ENCODE measurements around the gene SHROOM2.
"Not testable (repeated sequence)": the region's sequence is repeated elsewhere in the genome, so short reads cannot be mapped to it uniquely, and the experiment has no call there.

Gene SHROOM2

GRCh38 chrX:9832811-9833210 lies 46.6 kb downstream of the SHROOM2 start:
- no peak for DNase-seq (ENCODE audit: low read depth, low spot score)

GRCh38 chrX:9835585-9836210 lies 49.5 kb downstream of the SHROOM2 start:
- DNase-seq (ENCODE audit: low read depth, low spot score), result no peak

GRCh38 chrX:9842541-9842940 lies 56.3 kb downstream of the SHROOM2 start:
- DNase-seq (ENCODE audit: low read depth, low spot score), result no peak

GRCh38 chrX:9844936-9845577 lies 58.8 kb downstream of the SHROOM2 start:
- DNase-seq (ENCODE audit: low read depth, low spot score), result no peak

GRCh38 chrX:9845578-9845952 lies 59.3 kb downstream of the SHROOM2 start:
- DNase-seq (ENCODE audit: low read depth, low spot score), result no peak

- no peak for DNase-seq (ENCODE audit: low read depth, low spot score)
These were observed 60.4 kb downstream of the SHROOM2 start for GRCh38 chrX:9846631-9847030.

- DNase-seq (ENCODE audit: low read depth, low spot score), result no peak
These were observed 60.8 kb downstream of the SHROOM2 start for GRCh38 chrX:9847071-9847470.

- DNase-seq (ENCODE audit: low read depth, low spot score), result no peak
These were observed 62.7 kb downstream of the SHROOM2 start for GRCh38 chrX:9848718-9849479.

GRCh38 chrX:9851890-9852289 lies 65.7 kb downstream of the SHROOM2 start:
- DNase-seq (ENCODE audit: low read depth, low spot score), result no peak

- no peak for DNase-seq (ENCODE audit: low read depth, low spot score)
These were observed 67.1 kb downstream of the SHROOM2 start for GRCh38 chrX:9853307-9853706.

GRCh38 chrX:9855561-9856283 lies 69.5 kb downstream of the SHROOM2 start:
- no peak for DNase-seq (ENCODE audit: low read depth, low spot score)

GRCh38 chrX:9856588-9856987 lies 70.4 kb downstream of the SHROOM2 start:
- DNase-seq (ENCODE audit: low read depth, low spot score), result no peak

GRCh38 chrX:9857575-9858474 lies 71.6 kb downstream of the SHROOM2 start:
- DNase-seq (ENCODE audit: low read depth, low spot score), result no peak

- not testable (repeated sequence) for DNase-seq (ENCODE audit: low read depth, low spot score)
These were observed 72.5 kb downstream of the SHROOM2 start for GRCh38 chrX:9858684-9859083.

- DNase-seq (ENCODE audit: low read depth, low spot score), result no peak
These were observed 73.7 kb downstream of the SHROOM2 start for GRCh38 chrX:9859711-9860555.

GRCh38 chrX:9860826-9861225 lies 74.6 kb downstream of the SHROOM2 start:
- no peak for DNase-seq (ENCODE audit: low read depth, low spot score)

- DNase-seq (ENCODE audit: low read depth, low spot score), result no peak
These were observed 75.5 kb downstream of the SHROOM2 start for GRCh38 chrX:9861711-9862110.

GRCh38 chrX:9862525-9862924 lies 76.3 kb downstream of the SHROOM2 start:
- DNase-seq (ENCODE audit: low read depth, low spot score), result no peak

- DNase-seq (ENCODE audit: low read depth, low spot score), result no peak
These were observed 76.7 kb downstream of the SHROOM2 start for GRCh38 chrX:9862953-9863352.

GRCh38 chrX:9864011-9864410 lies 77.8 kb downstream of the SHROOM2 start:
- no peak for DNase-seq (ENCODE audit: low read depth, low spot score)
